ENCODE measurements around the gene MDN1. TPM values are rescaled to one million over a fixed set of nuclear protein-coding genes. Genes with fewer than 3 reads are reported as not detected.

MDN1 gene
- total and polyA plus RNA-seq, 2 of the 8 experiments (the other 6 are each of a cell fraction or from before 2014, with no cell fraction given) = 53.5 to 179 TPM

- no peak overlapping the region for H3K4me3 ChIP-seq (ENCODE audit: extremely low read depth in 1 of 4, insufficient read depth in 2 of 4, low read depth in 3 of 4, low read length in 4 of 4)
- 95% methylated on average over 2 of the region's 2 CpGs; no CpG with 5 or more reads in 1 of the 2 experiments for WGBS, 2 experiments (ENCODE audit: extremely low coverage in 1 of 2, insufficient coverage in 1 of 2, insufficient read length in 1 of 2, insufficient replicate concordance in 2 of 2, low coverage in 1 of 2, low lambda C conversion rate in 2 of 2, missing lambda C conversion rate in 1 of 2)
- no peak overlapping the region for H4K91ac ChIP-seq (replicated peaks; ENCODE audit: insufficient read length, low read length)
- H2AK5ac ChIP-seq (ENCODE audit: low read depth, low read length) = no peak overlapping the region
- no peak overlapping the region for H2BK12ac ChIP-seq (ENCODE audit: low read depth, low read length)
- POLR2A ChIA-PET (ENCODE audit: partially characterized antibody) = no interaction called here
- no peak overlapping the region for H3K14ac ChIP-seq (ENCODE audit: insufficient read length)
- no peaks in the 10 kb centered on the region for H4K20me1 ChIP-seq (replicated peaks in 1 of 2; ENCODE audit: control insufficient read depth in 1 of 2, insufficient read depth in 2 of 2, low read length in 2 of 2)
- no peak overlapping the region for H4K8ac ChIP-seq (ENCODE audit: extremely low read depth, insufficient read depth, low read length)
- H2BK5ac ChIP-seq (ENCODE audit: low read depth, low read length) = no peak overlapping the region
- no peak overlapping the region for H3K23ac ChIP-seq (ENCODE audit: insufficient read length)
- no peak overlapping the region for H3K9ac ChIP-seq (replicated peaks in 1 of 4; ENCODE audit: extremely low read depth in 1 of 4, low read depth in 3 of 4, low read length in 3 of 4)
- no peak for DNase-seq (ENCODE audit: low read depth in 1 of 2, low spot score in 2 of 2)
- peaks cover under 1 to 17% (median 10%) of the 10 kb centered on the region in 4 experiments; a peak in 6 of 7 replicates for H3K4me1 ChIP-seq (replicated peaks in 1 of 4; ENCODE audit: control insufficient read depth in 3 of 4, insufficient read depth in 4 of 4, low read length in 3 of 4)
- CTCF ChIA-PET (ENCODE audit: partially characterized antibody) = interaction anchor here (1.6 kb wide), 1 partner anchor 15 kb away, joined by 3 read pairs; no protein-coding TSS in a partner anchor
- H3K56ac ChIP-seq (replicated peaks; ENCODE audit: insufficient read length, low read depth, low read length) = no peak overlapping the region
- no peak overlapping the region for H3K18ac ChIP-seq (ENCODE audit: extremely low read depth, low read length)
- H3K27ac ChIP-seq (ENCODE audit: low read depth, low read length) = no peak overlapping the region
- no peak overlapping the region for H2BK15ac ChIP-seq (ENCODE audit: low read length)
- no peaks in the 10 kb centered on the region for H3K27me3 ChIP-seq (replicated peaks in 1 of 4; ENCODE audit: control insufficient read depth in 3 of 4, extremely low read depth in 1 of 4, insufficient read depth in 3 of 4, low read length in 3 of 4)
- H3K79me2 ChIP-seq (ENCODE audit: control insufficient read depth in 1 of 2, insufficient read depth in 2 of 2, low read length in 2 of 2) = peaks cover 0 to 3% of the 10 kb centered on the region in 2 experiments; a peak in 2 of 4 replicates
- H4K5ac ChIP-seq (ENCODE audit: insufficient read length, low read depth, low read length) = no peak overlapping the region
- peaks cover 2% of the 10 kb centered on the region; the same call in 1 of the 2 replicates for H3K79me1 ChIP-seq (ENCODE audit: low read depth, low read length)
- H2AFZ ChIP-seq (ENCODE audit: low read length) = no peak overlapping the region
- no peak overlapping the region for H2BK20ac ChIP-seq (ENCODE audit: low read length)
- no peak overlapping the region for H2BK120ac ChIP-seq (replicated peaks; ENCODE audit: low read depth, low read length)
- no peak for FAIRE-seq
- no peaks in the 10 kb centered on the region for H3K23me2 ChIP-seq (ENCODE audit: low read depth, low read length)
- no peak overlapping the region for H3K4ac ChIP-seq (replicated peaks; ENCODE audit: insufficient read length, low read depth, low read length)
- no peaks in the 10 kb centered on the region for H3K9me3 ChIP-seq (ENCODE audit: insufficient read depth in 2 of 2, low read depth in 1 of 2, low read length in 1 of 2)
- TF ChIP-seq GTF2F1 (IDR thresholded peaks at IDR 0.05; ENCODE audit: borderline replicate concordance, low read depth, low read length) (no peak), BCL11A (IDR thresholded peaks at IDR 0.05; ENCODE audit: low read depth in 2 of 2, low read length in 2 of 2) (no peak), MAFK (IDR thresholded peaks at IDR 0.05; ENCODE audit: low read depth, low read length) (no peak), SIRT6 (IDR thresholded peaks at IDR 0.05; ENCODE audit: low read length) (no peak), RXRA (IDR thresholded peaks at IDR 0.05; ENCODE audit: insufficient read depth, low read depth, low read length) (no peak)
- no peak overlapping the region for H3K4me2 ChIP-seq (ENCODE audit: insufficient read depth in 1 of 2, low read depth in 2 of 2, low read length in 2 of 2)
- peaks cover 47 to 87% (median 74%) of the 10 kb centered on the region in 4 experiments for H3K36me3 ChIP-seq (ENCODE audit: control insufficient read depth in 2 of 4, insufficient read depth in 4 of 4, low read length in 3 of 4)
Observed at GRCh38 chr6:89685311-89685710, 134.3 kb downstream of the MDN1 start.
